ENCODE measurements around the gene SRSF2. TPM values are rescaled to one million over a fixed set of nuclear protein-coding genes. Genes with fewer than 3 reads are reported as not detected.

Gene SRSF2
- total and polyA plus RNA-seq, 3 donors from 2014 or later = 196 to 461 (median 365) TPM

- no peak overlapping the region for H3K4me3 ChIP-seq
- no peaks in the 10 kb centered on the region for H3K9me3 ChIP-seq
- H3K27ac ChIP-seq = no peak overlapping the region
- intact Hi-C loops (cut with DNase I; ENCODE audit: low total_unique reads) = no loop called here
- no peak for DNase-seq
- peaks cover 17% of the 10 kb centered on the region for H3K4me1 ChIP-seq
- TF ChIP-seq CTCF (IDR thresholded peaks at IDR 0.05) (no peak), POLR2A (IDR thresholded peaks at IDR 0.05) (no peak)
- no peaks in the 10 kb centered on the region for H3K36me3 ChIP-seq (ENCODE audit: low read depth, missing control alignments)
- no peaks in the 10 kb centered on the region for H3K27me3 ChIP-seq
- WGBS, 2 donors = 84 to 85% methylated on average over 3 to 9 of the region's 9 CpGs
Measured at GRCh38 chr17:76720211-76720610, 16.9 kb downstream of the SRSF2 start.

GRCh38 chr17:76718516-76718915 is 18.6 kb downstream of the SRSF2 start:
- no peak overlapping the region for H3K4me3 ChIP-seq
- no peaks in the 10 kb centered on the region for H3K9me3 ChIP-seq
- no peak overlapping the region for H3K27ac ChIP-seq
- DNase-seq = no peak
- H3K36me3 ChIP-seq (ENCODE audit: low read depth, missing control alignments) = no peaks in the 10 kb centered on the region
- TF ChIP-seq CTCF (IDR thresholded peaks at IDR 0.05) = no peak
- TF ChIP-seq POLR2A (IDR thresholded peaks at IDR 0.05) = no peak
- intact Hi-C loops (cut with DNase I; ENCODE audit: low total_unique reads) = no loop called here
- H3K4me1 ChIP-seq = peaks cover 18% of the 10 kb centered on the region
- 87 to 91% methylated on average over 16 of the region's 16 CpGs for WGBS, 2 donors
- H3K27me3 ChIP-seq = no peaks in the 10 kb centered on the region

GRCh38 chr17:76716839-76717215 is 20.3 kb downstream of the SRSF2 start:
- Histone ChIP-seq H3K27me3 (no peaks in the 10 kb centered on the region), H3K27ac (peak overlapping the region; percentile 10 to 66), H3K4me1 (peaks cover 20% of the 10 kb centered on the region), H3K4me3 (no peak overlapping the region), H3K9me3 (no peaks in the 10 kb centered on the region), H3K36me3 (ENCODE audit: low read depth, missing control alignments) (no peaks in the 10 kb centered on the region)
- DNase-seq = no peak
- intact Hi-C loops (cut with DNase I; ENCODE audit: low total_unique reads) = no loop called here
- WGBS, 2 donors = 64 to 67% methylated on average over 6 of the region's 6 CpGs
- no peak for TF ChIP-seq POLR2A (IDR thresholded peaks at IDR 0.05)
- TF ChIP-seq CTCF (IDR thresholded peaks at IDR 0.05) = no peak

GRCh38 chr17:76716146-76716838 is 20.8 kb downstream of the SRSF2 start:
- WGBS, 2 donors = 46 to 50% methylated on average over 13 of the region's 13 CpGs
- peak overlapping the region; percentile 10 to 66 for H3K27ac ChIP-seq
- TF ChIP-seq POLR2A (IDR thresholded peaks at IDR 0.05) (no peak), CTCF (IDR thresholded peaks at IDR 0.05) (no peak)
- peaks cover 25% of the 10 kb centered on the region for H3K4me1 ChIP-seq
- H3K36me3 ChIP-seq (ENCODE audit: low read depth, missing control alignments) = no peaks in the 10 kb centered on the region
- no peaks in the 10 kb centered on the region for H3K27me3 ChIP-seq
- no peak overlapping the region for H3K4me3 ChIP-seq
- intact Hi-C loops (cut with DNase I; ENCODE audit: low total_unique reads) = no loop called here
- H3K9me3 ChIP-seq = no peaks in the 10 kb centered on the region
- DNase-seq = peak; percentile 61

GRCh38 chr17:76715496-76715830 is 21.7 kb downstream of the SRSF2 start:
- no peaks in the 10 kb centered on the region for H3K36me3 ChIP-seq (ENCODE audit: low read depth, missing control alignments)
- DNase-seq = no peak
- peaks cover 24% of the 10 kb centered on the region for H3K4me1 ChIP-seq
- intact Hi-C loops (cut with DNase I; ENCODE audit: low total_unique reads) = no loop called here
- 78 to 89% methylated on average over 2 of the region's 2 CpGs for WGBS, 2 donors
- no peaks in the 10 kb centered on the region for H3K27me3 ChIP-seq
- no peaks in the 10 kb centered on the region for H3K9me3 ChIP-seq
- H3K4me3 ChIP-seq = no peak overlapping the region
- no peak for TF ChIP-seq CTCF (IDR thresholded peaks at IDR 0.05)
- TF ChIP-seq POLR2A (IDR thresholded peaks at IDR 0.05) = no peak
- H3K27ac ChIP-seq = no peak overlapping the region

Measured in testis (tissue), 3 donors.